ENCODE results near the gene PPME1. TPM values are rescaled to one million over a fixed set of nuclear protein-coding genes. Genes with fewer than 3 reads are reported as not detected.
"Not testable (repeated sequence)": the region's sequence is repeated elsewhere in the genome, so short reads cannot be mapped to it uniquely, and the experiment has no call there.

The PPME1 gene, protein sequence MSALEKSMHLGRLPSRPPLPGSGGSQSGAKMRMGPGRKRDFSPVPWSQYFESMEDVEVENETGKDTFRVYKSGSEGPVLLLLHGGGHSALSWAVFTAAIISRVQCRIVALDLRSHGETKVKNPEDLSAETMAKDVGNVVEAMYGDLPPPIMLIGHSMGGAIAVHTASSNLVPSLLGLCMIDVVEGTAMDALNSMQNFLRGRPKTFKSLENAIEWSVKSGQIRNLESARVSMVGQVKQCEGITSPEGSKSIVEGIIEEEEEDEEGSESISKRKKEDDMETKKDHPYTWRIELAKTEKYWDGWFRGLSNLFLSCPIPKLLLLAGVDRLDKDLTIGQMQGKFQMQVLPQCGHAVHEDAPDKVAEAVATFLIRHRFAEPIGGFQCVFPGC
- total RNA-seq (2014; rRNA removed; shearing (Covaris generic)) = 24.5 and 33.8 TPM in 2 replicates

DNA sequence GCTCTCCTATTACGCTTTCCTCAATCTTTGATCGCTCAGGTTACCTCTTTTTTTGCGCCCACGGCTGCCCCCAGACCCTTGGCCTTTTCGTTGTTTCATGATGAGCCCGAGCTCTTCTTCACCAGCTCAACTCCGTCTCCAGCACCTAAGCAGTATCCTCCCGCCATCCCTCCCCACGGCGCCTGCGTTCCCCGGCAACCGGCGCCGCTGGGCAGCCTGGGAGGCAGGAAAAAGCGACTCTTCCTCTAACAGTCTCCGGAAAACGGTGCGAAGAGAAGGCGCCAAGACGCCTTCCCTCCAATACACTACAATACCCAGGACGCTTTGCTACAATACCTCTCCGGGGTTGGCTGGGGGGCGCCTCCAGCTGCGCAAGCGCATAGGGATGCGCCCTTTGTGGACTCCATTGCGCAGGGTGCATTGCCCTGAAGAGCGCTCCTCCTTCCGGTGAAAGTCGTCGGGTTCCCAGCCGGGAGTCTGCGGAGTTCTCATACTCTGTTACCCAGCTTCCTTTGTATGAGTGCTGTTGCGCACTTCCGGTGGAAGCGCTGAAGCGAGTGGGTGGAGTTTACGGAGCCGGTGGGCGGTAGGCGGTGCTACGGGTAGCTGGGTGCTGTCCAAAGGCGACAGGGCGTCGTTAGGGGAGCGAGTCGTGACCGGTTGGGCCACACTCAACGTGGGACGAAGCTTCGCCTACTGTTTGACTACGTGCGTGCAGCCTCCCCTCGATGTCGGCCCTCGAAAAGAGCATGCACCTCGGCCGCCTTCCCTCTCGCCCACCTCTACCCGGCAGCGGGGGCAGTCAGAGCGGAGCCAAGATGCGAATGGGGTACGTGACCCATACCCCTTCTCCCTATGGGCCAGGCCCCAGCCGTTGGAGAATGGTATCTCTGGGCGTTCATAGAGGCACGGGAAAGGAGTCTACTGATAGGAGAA lies at the start of gene PPME1, which contains the start of gene C2CD3:
Gene PPME1 (plus strand): TSS at position 596 of the 936 bp plus-strand sequence. CDS start 133 bp downstream, at position 729.
Gene C2CD3 (minus strand): TSS at position 309 of the 936 bp plus-strand sequence. CDS start 210 bp downstream, at position 99.
- Histone ChIP-seq H3K27ac (peak within 1 kb of the TSS; percentile 48), H3K36me3 (peaks cover 12% of the 10 kb centered on the region), H3K4me1 (replicated peaks) (0 out of 2 replicates have a peak, but pooled peaks cover 6% of the 10 kb centered on the region), H3K4me3 (peak within 1 kb of the TSS; percentile 59), H3K27me3 (replicated peaks) (no peaks in the 10 kb centered on the region), H3K9me3 (replicated peaks) (no peaks in the 10 kb centered on the region)
- peak; percentile 95 to 96 for DNase-seq (ENCODE audit: low read depth in 1 of 2, low spot score in 2 of 2)

DNA sequence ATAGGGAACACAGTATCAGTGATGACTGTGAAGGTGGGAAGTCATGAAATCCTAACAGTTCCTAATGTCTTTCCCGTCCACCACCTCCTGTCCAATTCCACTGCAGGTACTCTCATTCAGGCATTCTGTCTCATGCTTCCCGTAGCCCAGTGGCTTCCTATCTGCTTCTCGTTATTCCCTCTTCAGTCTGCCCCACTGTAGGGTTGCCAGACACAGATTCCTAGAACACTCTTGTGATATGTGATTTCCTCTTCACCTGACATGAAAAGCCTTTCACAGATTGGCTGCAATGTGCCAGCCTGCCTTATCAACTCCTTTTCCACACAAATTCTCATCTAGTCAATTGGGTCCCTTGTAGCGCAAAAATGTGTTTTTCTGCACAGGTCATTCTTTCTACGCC lies 49.3 kb upstream of the PPME1 start:
- Histone ChIP-seq H3K9me3 (replicated peaks) (no peaks in the 10 kb centered on the region), H3K27ac (no peak overlapping the region), H3K4me1 (replicated peaks) (no peaks in the 10 kb centered on the region), H3K4me3 (no peak overlapping the region), H3K36me3 (no peaks in the 10 kb centered on the region), H3K27me3 (replicated peaks) (no peaks in the 10 kb centered on the region)
- DNase-seq (ENCODE audit: low read depth in 1 of 2, low spot score in 2 of 2) = no peak

DNA sequence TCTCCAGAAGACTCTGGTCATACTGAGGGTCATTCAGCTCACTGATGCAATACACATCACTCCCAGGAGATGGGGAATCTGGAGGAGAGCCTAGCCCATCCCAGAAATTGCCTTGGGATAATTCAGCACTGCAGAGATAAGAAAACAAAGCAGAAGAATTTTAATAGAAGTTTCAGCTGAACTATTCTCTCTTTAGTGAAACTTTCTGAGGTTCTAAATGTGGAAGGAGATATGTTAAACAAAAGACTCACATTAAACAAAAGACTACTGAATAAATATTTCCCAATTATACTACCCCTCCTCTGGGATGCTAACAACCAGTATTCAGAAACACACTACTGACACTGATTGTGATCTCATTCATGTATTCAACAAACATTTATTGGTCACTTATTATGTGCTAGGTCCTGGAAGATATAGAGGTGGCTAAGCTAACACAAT lies 48.1 kb upstream of the PPME1 start:
- no peaks in the 10 kb centered on the region for H3K27me3 ChIP-seq (replicated peaks)
- no peak overlapping the region for H3K27ac ChIP-seq
- H3K4me1 ChIP-seq (replicated peaks) = no peaks in the 10 kb centered on the region
- no peaks in the 10 kb centered on the region for H3K36me3 ChIP-seq
- DNase-seq (ENCODE audit: low read depth in 1 of 2, low spot score in 2 of 2) = no peak
- no peaks in the 10 kb centered on the region for H3K9me3 ChIP-seq (replicated peaks)
- no peak overlapping the region for H3K4me3 ChIP-seq

DNA sequence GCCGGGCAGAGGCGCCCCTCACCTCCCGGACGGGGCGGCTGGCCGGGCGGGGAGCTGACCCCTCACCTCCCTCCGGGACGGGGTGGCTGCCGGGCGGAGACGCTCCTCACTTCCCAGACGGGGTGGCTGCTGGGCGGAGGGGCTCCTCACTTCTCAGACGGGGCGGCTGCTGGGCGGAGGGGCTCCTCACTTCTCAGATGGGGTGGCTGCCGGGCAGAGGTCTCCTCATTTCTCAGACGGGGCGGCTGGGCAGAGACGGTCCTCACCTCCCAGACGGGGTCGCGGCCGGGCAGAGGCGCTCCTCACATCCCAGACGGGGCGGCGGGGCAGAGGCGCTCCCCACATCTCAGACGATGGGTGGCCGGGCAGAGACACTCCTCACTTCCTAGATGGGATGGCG lies 42.0 kb upstream of the PPME1 start:
- not testable (repeated sequence) for DNase-seq (ENCODE audit: low read depth in 1 of 2, low spot score in 2 of 2); H3K9me3 ChIP-seq (replicated peaks); H3K4me1 ChIP-seq (replicated peaks); H3K36me3 ChIP-seq; H3K27ac ChIP-seq; H3K4me3 ChIP-seq; H3K27me3 ChIP-seq (replicated peaks)

DNA sequence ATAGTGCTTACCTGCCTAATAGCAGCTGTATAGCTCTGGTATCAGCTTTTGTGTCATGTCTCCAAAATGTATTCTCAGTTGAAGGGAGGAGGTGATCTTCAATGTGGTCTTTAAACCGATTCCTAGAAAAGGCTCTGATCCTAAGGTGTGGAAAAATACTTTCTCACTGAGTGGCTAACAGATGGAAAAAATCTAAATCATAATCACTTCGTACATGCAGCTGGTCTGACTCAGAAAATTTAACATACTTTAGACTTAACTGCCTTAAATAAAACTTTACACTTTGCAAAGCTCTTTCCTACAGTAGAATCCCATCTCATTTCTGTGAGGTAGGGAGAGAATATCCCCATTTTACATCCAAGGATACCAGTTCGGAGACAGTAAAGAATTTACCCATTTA lies 38.3 kb upstream of the PPME1 start:
- Histone ChIP-seq H3K36me3 (peaks cover 10% of the 10 kb centered on the region; the same call in 1 of the 2 replicates), H3K9me3 (replicated peaks) (no peaks in the 10 kb centered on the region), H3K4me3 (no peak overlapping the region), H3K4me1 (replicated peaks) (peaks cover 7% of the 10 kb centered on the region), H3K27me3 (replicated peaks) (no peaks in the 10 kb centered on the region), H3K27ac (no peak overlapping the region)
- no peak for DNase-seq (ENCODE audit: low read depth in 1 of 2, low spot score in 2 of 2)

DNA sequence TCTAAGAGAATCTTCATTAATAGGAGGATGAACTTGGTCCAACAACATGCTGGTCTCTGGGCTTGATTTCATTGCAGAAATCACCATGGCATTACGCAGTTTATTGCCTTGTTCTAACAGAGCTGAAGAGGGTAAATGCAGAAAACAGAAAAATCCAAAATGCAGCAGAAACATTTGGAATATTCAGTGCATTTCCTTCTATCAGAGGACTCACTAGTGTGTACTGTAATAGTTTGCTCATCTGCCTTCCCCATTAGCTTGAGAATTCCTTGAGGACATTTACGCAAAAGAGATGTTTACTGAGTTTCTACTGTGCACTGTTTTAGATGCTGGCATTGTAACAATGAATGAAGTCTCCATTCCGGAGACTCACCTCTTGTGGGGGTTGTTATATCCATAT lies 37.7 kb upstream of the PPME1 start:
- Histone ChIP-seq H3K27ac (no peak overlapping the region), H3K4me1 (replicated peaks) (peaks cover 13% of the 10 kb centered on the region), H3K27me3 (replicated peaks) (no peaks in the 10 kb centered on the region), H3K4me3 (no peak overlapping the region), H3K9me3 (replicated peaks) (no peaks in the 10 kb centered on the region), H3K36me3 (peaks cover 10% of the 10 kb centered on the region; the same call in 1 of the 2 replicates)
- no peak for DNase-seq (ENCODE audit: low read depth in 1 of 2, low spot score in 2 of 2)

DNA sequence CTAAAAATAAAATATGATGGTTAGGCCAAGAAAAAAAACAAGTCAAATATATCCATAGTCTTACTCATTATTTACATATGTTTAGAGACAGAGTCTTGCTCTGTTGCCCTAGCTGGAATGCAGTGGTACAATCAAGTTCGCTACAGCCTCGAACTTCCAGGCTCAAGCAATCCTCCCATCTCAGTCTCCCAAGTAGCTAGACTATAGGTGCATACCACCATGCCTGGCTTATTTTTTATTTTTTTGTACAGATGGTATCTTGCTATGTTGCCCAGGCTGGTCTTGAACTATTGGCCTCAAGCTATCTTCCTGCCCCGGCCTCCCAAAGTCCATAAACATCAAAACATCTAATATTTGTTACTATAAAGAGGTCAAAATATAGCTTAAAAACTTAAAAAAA lies 36.4 kb upstream of the PPME1 start:
- DNase-seq (ENCODE audit: low read depth in 1 of 2, low spot score in 2 of 2) = no peak
- no peaks in the 10 kb centered on the region for H3K27me3 ChIP-seq (replicated peaks)
- no peaks in the 10 kb centered on the region for H3K9me3 ChIP-seq (replicated peaks)
- peaks cover 14% of the 10 kb centered on the region; the same call in 1 of the 2 replicates for H3K36me3 ChIP-seq
- H3K27ac ChIP-seq = no peak overlapping the region
- no peak overlapping the region for H3K4me3 ChIP-seq
- H3K4me1 ChIP-seq (replicated peaks) = peaks cover 25% of the 10 kb centered on the region

DNA sequence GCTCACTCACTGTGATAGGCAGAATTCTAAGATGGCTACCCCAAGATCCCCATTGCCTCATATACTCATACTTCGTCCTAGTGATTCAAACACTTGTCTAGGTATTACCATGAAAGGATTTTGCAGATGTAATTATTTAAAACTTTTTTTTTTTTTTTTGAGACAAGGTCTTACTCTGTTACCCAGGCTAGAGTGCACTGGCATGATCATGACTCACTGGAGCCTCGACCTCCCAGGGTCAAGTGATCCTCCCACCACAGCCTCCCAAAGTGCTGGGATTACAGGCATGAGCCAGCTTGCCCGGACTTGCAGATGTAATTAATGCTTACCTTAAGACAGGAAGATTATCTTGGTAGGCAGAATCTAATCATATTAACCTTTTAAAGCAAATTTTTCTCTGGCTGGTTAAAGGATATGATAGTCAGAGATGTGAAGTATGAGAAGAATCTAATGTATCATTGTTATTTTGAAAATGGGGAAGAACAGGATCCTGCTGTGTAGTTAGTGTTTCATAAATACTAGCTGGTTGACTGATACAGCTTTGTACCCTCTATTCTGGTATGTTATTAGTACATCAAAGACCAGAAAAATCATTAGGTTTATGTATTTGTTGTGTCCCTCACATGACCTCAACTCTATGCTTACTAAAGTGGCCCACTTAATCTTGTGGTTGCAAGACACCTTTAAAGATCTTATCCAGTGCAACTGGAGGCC lies 35.8 kb upstream of the PPME1 start:
- DNase-seq (ENCODE audit: low read depth in 1 of 2, low spot score in 2 of 2) = no peak

DNA sequence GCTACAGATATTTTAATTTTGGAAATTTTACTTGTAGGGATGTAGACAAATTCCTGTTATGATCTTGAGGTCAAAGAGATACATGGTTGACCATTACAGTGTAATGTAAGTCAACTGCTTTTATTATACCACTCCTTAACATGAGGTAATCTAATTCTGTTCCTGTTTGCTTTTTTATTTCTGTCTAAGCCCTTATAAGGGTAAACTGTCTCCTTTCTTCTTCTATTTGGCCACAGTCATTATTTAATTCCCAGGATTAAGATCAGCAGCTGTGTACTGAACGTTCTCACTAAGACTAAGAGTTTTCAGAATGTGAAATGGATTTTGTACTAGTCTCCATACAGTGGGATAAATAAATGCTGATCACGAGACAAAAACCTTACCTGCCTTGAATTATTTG lies 33.1 kb upstream of the PPME1 start:
- peaks cover 14% of the 10 kb centered on the region; the same call in 1 of the 2 replicates for H3K36me3 ChIP-seq
- no peaks in the 10 kb centered on the region for H3K27me3 ChIP-seq (replicated peaks)
- H3K4me3 ChIP-seq = no peak overlapping the region
- DNase-seq (ENCODE audit: low read depth in 1 of 2, low spot score in 2 of 2) = no peak
- peak overlapping the region; percentile 95 for H3K27ac ChIP-seq
- no peaks in the 10 kb centered on the region for H3K9me3 ChIP-seq (replicated peaks)
- peaks cover 48% of the 10 kb centered on the region for H3K4me1 ChIP-seq (replicated peaks)

More for the DNA sequence above, 35.8 kb upstream of the PPME1 start:
- Histone ChIP-seq H3K36me3 (peaks cover 14% of the 10 kb centered on the region; the same call in 1 of the 2 replicates), H3K4me3 (no peak overlapping the region), H3K4me1 (replicated peaks) (peaks cover 29% of the 10 kb centered on the region), H3K27ac (no peak overlapping the region), H3K27me3 (replicated peaks) (no peaks in the 10 kb centered on the region), H3K9me3 (replicated peaks) (no peaks in the 10 kb centered on the region)

DNA sequence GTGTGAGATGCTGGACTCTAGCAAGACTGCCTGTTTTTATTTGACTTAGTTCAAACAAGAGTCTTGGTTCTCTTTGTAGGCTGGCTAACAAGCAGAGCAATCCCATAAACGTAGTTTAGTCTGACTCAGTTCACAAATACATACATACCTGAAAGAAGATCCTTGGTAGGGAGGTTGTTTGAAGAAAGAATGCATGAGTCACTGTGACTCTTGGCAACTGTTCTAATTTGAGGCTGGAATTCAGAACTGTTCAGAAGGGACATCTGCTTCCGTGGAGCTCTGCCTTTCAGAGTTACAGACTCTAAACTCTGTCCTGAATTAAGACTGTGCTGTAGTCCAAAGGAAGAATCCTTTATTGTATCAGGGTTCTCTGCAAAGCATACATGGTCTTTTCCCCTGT lies 32.5 kb upstream of the PPME1 start:
- peak; percentile 59 to 81 for DNase-seq (ENCODE audit: low read depth in 1 of 2, low spot score in 2 of 2)
- Histone ChIP-seq H3K27me3 (replicated peaks) (no peaks in the 10 kb centered on the region), H3K36me3 (peaks cover 14% of the 10 kb centered on the region; the same call in 1 of the 2 replicates), H3K4me1 (replicated peaks) (peaks cover 48% of the 10 kb centered on the region), H3K27ac (peak overlapping the region; percentile 95), H3K9me3 (replicated peaks) (no peaks in the 10 kb centered on the region), H3K4me3 (no peak overlapping the region)

DNA sequence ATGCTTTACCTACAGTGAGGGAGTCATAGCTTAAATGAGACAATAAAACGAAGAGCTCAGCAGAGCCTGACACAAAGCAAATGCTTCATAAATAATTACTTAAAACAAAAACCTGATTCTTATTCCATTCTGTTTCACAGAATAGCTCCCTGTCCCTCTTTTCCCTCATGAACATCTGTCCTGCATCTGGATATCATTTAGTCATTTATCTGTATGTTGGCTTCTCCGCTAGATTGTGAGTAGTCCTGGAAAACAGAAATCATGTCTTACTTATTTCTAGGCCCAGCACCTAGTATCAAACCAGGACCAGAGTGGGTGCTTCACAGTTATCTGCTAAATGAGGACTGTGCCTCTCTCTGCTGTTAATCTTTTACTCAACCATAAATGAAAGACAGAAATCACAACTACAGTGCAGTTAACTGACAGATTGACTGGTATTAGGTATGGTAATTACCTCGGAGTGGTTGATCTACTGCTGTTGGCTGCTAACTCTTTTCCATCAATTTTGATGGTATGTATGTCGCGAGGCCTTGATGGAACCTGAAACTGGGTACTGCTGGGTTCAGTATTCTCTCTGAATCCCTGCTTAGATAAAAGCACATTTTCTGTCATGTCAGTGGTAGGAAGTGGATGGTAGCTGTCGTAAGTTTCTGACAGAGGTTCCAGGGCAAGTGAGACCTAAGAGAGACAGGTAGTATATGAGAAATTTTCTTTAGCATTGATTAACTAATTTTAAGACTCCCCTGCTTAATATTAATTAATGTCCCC lies 31.8 kb upstream of the PPME1 start:
- peak in 1 of 2 experiments; percentile 21 for DNase-seq (ENCODE audit: low read depth in 1 of 2, low spot score in 2 of 2)
- Histone ChIP-seq H3K4me3 (no peak overlapping the region), H3K4me1 (replicated peaks) (peaks cover 48% of the 10 kb centered on the region), H3K27ac (peak overlapping the region; percentile 95), H3K27me3 (replicated peaks) (no peaks in the 10 kb centered on the region), H3K9me3 (replicated peaks) (no peaks in the 10 kb centered on the region), H3K36me3 (peaks cover 14% of the 10 kb centered on the region; the same call in 1 of the 2 replicates)

DNA sequence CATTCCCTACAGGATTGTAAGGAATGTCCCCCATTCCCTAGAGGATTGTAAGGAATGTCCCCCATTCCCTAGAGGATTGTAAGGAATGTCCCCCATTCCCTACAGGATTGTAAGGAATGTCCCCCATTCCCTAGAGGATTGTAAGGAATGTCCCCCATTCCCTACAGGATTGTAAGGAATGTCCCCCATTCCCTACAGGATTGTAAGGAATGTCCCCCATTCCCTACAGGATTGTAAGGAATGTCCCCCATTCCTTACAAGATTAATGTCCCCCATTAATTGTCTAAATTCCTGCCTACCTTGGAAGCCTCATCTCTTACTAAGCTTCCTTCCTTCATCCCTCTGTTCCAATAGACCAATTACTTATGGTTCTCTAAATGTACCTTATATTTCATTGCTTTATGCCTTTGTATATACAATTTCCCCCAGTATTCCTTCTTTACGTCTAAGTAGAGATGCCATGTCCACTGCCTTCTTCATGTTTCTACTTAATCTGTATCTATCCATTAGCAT lies 31.1 kb upstream of the PPME1 start:
- not testable (repeated sequence) for H3K4me3 ChIP-seq; H3K9me3 ChIP-seq (replicated peaks); H3K27me3 ChIP-seq (replicated peaks); DNase-seq (ENCODE audit: low read depth in 1 of 2, low spot score in 2 of 2)
- peak overlapping the region; percentile 95 for H3K27ac ChIP-seq
- peaks cover 14% of the 10 kb centered on the region; the same call in 1 of the 2 replicates for H3K36me3 ChIP-seq
- peaks cover 48% of the 10 kb centered on the region for H3K4me1 ChIP-seq (replicated peaks)
